ENCODE data around the gene GNAQ.

GRCh38 chr9:77833561-77834429 is 197.8 kb downstream of the GNAQ start:
- TF ChIP-seq CTCF (IDR thresholded peaks at IDR 0.05 in 8 of 11, conservative IDR thresholded peaks at IDR 0.05 in 3 of 11): no peak
- no peak for TF ChIP-seq POLR2A (IDR thresholded peaks at IDR 0.05)
- TF ChIP-seq POLR2AphosphoS5 (IDR thresholded peaks at IDR 0.05): no peak
